Measurements from ENCODE around the gene RAB19.

Gene RAB19, protein sequence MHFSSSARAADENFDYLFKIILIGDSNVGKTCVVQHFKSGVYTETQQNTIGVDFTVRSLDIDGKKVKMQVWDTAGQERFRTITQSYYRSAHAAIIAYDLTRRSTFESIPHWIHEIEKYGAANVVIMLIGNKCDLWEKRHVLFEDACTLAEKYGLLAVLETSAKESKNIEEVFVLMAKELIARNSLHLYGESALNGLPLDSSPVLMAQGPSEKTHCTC

DNA sequence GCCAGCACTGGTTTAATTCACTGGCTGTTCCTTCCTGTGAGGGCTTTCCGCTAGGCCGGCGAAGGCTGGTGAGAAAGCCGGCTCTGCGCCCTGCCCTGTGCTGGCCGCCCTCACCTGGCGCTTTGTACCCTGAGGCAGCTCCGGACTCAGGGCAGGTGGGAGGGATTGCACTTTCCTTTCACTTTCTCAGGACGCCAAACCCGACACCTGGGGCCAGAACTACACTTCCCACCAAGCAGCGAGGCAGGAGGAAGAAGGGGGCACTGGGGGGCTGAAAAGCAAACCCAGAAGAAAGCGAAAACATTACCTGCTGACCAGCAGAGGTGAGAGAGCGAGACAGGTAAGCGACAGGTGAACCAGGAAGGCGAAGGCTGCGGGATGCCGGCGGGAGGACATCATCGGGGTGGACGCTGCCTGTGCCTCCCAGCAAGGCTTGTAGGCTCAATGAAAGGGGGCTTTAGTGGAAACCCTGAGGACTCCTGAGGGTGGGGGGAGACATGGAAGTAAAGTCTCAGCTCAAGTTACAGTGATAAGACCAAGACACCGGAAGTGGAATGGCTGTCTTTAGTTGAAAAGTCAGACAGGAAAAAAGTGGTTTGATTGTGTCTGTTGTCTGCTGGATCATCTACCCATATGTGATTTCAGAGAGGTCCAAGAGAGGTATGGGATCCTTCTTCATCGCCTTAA, at the start of gene RAB19:
RAB19 (plus strand) TSS at position 181 of the 687 bp plus-strand sequence. CDS start 3,589 bp downstream, outside the sequence.
- peak; percentile 57 for DNase-seq (ENCODE audit: low spot score)

DNA sequence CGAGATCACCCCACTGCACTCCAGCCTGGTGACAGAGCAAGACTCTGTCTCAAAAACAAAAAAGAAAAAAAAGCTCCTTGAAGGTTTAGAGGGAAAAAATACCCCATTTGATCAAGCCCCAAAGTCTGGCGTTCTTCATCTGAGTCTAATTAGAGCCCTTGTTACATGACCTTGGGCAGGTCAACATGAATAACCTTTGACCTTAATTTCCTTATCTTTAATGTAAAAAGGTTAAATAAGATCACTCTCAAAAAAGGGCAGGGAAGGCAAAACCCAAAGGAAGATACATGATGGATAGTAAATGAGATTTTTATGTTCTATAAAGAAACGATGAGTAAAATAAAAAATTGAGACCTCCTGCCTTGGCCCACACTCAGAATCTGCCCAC, 45.8 kb upstream of the RAB19 start:
- no peak for DNase-seq (ENCODE audit: low spot score)

DNA sequence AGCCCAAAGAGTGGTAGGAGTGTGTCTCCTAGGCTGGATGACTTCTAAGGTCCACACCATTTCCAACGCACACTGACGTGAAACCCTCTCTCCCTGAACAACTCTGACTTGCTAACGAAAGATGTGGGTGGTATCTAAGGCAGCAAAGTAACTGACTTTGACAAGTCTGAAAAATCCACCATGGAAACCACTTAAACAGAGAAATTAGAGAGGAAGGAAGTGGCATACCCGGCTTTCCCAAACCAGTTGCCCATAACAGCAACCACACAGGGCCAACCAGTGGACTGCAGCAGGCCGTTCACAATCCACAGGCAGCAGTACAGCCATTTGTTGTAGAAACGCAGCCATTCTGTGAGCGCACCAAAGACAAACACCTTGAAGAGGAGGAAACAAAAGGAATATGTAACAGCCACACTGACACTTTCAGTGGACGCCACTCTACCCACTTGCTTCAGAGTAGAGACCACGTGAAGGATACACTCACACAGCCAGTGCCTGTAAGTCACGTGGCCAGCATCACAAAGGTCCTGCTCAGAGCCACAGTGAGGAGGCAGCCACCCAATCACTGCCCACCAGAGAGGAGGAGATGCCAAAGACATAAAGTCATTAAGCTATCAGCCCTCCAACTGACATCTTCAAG, 45.3 kb upstream of the RAB19 start:
- DNase-seq (ENCODE audit: low spot score): no peak

GRCh38 chr7:140360697-140361229, 43.1 kb upstream of the RAB19 start:
- DNase-seq (ENCODE audit: low spot score): no peak

DNA sequence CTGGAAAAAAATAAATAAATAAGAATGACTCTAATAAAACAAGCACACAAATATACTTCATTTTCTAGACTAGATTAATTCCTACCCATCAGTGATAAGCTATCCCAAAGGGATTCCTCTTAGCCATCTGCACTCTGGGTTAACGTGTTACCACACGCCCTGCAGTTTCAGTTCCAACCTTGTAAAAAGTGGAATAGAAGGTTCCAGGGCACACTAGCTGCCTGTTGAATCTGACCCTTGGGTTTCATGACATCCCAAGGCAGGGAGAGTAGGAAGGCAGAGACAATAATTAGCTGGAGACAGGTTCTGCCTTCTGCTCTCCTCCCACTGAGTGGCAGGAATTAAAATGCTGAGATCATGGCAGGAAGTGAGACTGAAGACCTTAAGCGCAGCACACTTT, 39.0 kb upstream of the RAB19 start:
- no peak for DNase-seq (ENCODE audit: low spot score)

- DNase-seq (ENCODE audit: low spot score): no peak
Measured at GRCh38 chr7:140367528-140367927, 36.3 kb upstream of the RAB19 start.

DNA sequence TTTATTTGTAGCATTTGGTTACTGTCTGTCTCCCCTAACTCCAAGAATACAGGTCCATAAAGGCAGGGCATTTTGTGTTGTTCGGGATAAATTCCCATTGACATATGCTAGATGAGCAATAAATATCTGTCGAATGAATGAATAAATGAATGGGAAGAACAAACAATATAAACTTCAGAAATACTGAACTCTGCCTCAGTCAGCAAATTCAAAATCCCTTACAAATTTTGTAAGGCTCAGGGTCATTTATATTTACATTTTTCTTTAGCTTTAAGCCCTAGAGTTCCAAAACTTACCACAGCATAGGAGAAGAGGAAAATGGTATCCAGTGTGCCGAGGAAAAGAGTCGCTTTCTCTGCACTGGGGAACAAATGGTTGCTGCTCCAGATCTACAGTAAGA, 34.6 kb upstream of the RAB19 start:
- DNase-seq (ENCODE audit: low spot score): no peak

GRCh38 chr7:140375323-140375722, 28.5 kb upstream of the RAB19 start:
- no peak for DNase-seq (ENCODE audit: low spot score)

DNA sequence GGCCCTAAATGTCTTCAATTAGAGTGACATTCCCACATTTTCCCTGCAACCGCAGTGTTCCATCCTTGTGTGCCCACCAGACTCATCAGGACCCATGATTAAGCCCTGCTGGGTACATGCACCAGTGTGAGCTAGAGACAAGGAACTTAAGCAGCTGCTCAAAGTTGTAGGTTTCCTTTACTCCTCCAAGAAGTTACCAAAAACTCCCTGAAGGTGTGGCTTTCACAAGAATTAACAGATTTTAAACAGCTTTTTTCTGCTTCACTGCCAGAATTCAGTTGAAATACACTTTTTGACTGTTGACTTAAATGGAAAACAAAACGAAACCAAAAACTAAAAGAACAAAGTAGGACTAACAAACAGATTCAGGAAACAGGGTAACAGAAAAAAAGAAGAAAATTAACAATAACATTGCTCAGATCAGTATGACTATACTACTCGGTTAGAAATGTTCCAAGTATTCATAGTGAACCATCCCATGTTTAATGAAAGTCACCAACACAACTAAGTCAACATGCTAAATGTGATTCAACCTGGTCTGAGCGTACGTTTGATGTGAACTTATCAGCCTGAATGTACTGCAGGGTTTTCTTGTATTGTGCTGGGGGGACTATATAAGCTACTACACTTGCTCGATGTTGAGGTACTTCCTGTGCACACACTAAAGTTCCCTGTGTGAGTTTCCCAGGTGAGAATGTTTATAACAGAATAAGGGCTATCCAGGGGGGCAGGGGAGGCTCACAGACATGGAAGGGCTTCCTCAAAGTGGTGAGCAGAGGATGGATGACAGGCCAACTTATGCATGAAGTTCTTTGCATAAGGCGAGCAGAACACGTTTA, 27.7 kb upstream of the RAB19 start:
- no peak for DNase-seq (ENCODE audit: low spot score)

DNA sequence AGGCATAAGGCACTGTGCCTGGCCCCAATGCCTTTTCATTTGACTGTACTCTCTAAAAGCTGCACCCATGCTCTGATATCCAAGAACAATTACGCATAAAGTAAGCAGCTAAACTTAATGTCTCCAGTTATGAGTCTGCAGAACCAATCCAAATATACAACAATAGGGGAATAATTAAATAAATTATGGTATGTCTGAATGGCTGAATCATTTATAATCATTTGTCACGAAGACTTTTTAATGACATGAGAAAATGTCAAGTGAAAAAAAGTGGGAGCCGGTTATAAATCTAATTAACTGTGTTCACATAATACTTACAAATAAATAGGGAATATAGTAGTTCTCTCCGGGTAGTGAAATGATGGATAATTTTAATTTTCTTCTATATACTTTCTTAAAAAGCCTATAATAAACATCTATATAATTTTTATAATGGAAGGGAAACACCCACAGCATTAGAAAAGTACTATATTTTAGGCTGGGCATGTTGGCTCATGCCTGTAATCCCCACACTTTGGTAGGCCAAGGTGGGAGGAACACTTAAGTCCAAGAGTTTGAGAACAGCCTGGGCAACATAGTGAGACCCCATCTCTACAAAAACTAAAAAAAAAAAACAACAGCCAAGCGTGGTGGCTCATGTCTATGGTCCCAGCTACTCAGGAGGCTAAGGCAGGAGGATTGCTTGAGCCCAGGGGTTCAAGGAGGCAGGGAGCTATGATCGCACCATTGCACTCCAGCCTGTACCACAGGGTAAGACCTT, 19.7 kb upstream of the RAB19 start:
- no peak for DNase-seq (ENCODE audit: low spot score)

DNA sequence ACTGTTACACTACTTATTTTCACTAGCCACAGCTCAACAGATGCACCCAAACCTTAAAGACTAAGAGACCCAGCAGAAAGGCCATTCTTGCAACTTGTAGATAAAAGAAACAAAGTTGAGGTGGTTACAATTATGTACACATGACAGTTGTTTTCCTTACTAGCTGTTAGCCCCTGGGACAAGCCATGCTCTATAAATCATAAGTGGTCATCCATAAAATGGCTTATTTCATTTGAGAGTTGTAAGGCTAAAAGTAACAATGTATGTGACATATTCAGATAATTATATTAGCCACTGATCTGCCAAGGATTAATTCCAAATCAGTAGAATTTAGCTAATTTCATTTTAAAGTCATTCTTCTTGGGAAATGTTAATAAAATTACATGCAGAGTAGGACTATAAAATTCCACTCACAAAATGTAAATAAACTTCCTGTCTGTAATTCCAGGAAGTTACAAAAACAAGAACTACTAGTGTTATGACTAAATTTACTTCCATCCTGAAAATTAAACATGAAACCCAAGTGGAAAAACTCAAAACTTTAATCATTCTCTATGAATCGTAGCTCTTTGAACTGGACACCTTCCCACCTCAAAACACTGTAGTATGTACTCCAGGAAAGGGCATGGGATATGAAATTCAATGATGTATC, 18.8 kb upstream of the RAB19 start:
- no peak for DNase-seq (ENCODE audit: low spot score)

- DNase-seq (ENCODE audit: low spot score): no peak
Measured at GRCh38 chr7:140389445-140389844, 14.4 kb upstream of the RAB19 start.

DNA sequence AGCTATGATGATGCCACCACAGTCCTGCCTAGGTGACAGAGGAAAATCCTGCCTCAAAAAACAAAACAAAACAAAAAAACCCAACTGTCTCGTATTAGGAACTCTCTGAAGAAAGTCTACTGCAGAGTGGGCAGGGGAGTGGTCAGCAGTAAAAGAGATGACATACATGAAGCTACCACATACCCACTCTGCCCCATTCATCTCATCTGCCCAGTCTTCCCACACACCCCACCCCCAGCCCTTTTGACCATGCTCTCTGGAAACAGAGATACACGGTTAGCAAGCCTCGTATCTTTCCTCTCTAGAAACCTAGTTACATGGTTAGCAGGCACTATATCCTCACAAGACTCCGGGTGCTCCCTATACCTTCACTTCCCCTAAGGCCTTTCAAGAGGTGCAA, 13.8 kb upstream of the RAB19 start:
- no peak for DNase-seq (ENCODE audit: low spot score)

- DNase-seq (ENCODE audit: low spot score): no peak
Measured at GRCh38 chr7:140390466-140391190, 13.2 kb upstream of the RAB19 start.

GRCh38 chr7:140391634-140392033, 12.2 kb upstream of the RAB19 start:
- no peak for DNase-seq (ENCODE audit: low spot score)

GRCh38 chr7:140393756-140394306, 10.0 kb upstream of the RAB19 start:
- no peak for DNase-seq (ENCODE audit: low spot score)

- peak; percentile 91 for DNase-seq (ENCODE audit: low spot score)
Measured at GRCh38 chr7:140397784-140398750, 5.8 kb upstream of the RAB19 start, which contains the start of gene SLC37A3. Gene SLC37A3 (minus strand): TSS chr7:140398530. CDS start chr7:140382526, 16,004 bp downstream.

DNA sequence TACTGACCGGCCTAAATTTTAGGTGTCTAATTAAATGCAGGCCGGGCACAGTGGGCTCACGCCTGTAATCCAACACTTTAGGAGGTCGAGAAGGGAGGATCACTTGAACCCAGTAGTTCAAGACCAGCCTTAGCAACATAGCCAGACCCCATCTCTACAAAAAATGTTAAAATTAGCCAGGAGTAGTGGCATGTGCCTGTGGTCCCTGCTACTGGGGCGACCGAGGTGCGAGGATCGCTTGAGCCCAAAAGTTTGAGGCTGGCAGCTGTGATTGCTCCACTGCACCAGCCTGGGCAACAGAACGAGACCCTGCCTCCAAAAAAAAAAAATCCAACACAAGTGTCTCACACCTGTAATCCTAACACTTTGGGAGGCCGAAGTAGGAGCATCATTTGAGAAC, 5.0 kb upstream of the RAB19 start:
- no peak for DNase-seq (ENCODE audit: low spot score)

DNA sequence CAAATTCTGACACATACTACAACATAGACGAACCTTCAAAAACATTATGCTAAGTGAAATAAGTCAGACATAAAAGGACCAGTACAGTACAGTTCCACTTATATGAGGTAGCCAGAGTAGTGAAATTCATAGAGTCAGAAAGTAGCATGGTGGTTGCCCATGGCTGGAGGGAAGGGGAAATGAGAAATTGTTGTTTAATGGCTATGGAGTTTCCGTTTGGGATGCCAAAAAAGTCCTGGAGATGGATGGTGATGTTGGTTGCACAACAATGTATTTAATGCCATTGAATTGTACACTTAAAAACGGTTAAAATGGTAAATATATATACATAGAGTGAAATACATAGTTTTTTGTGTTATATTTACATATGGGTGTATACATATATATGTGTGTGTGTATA, 3.5 kb upstream of the RAB19 start:
- DNase-seq (ENCODE audit: low spot score): no peak

Data from ecto neural progenitor cell (in vitro differentiated cells).